OCI-LY1 (cell line): ENCODE data around the gene RGS16.

Experiments used
- CTCF ChIP-seq: fragments of 200-600 bp; sonication (generic), shearing (Covaris generic); IDR thresholded peaks from 2 replicates; pipeline ENCODE4 v1.5.1; 2017; ENCODE audit warnings: mild to moderate bottlenecking, antibody characterized with exemption, low read length, moderate library complexity, mixed read lengths
- EZH2 ChIP-seq: fragments of 200-600 bp; sonication (generic), shearing (Covaris generic); IDR thresholded peaks from 2 replicates; pipeline ENCODE4 v1.8.0; 2017; ENCODE audit warnings: borderline replicate concordance, mixed run types, mild to moderate bottlenecking, antibody characterized with exemption, low read length, moderate library complexity, mixed read lengths

DNA sequence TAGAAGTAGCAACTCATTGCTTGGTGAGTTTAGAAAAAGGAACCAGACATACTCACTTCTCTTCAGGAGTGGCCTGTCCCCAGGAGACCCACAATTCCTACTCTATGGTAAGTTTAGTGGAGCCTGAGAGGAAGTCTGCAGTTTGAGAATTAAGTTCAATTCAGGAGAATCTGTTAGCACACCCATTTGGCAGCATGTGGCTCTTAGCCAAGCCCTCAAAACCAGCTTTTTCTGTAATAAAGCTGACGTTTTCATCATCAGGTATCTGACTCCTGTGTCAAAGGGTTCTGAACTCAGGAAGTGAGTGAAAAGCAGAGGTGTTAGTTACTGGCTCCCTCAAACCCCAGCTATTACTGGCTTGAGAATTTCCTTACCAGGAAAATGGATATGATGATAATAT is 20.4 kb upstream of the RGS16 start:
- no peak for TF ChIP-seq EZH2
- TF ChIP-seq CTCF = no peak
